ENCODE results near the gene SLC38A3. TPM values are rescaled to one million over a fixed set of nuclear protein-coding genes. Genes with fewer than 3 reads are reported as not detected.
A peak's percentile ranks its signal among the peaks of the same experiment; 100 is the strongest.

The SLC38A3 gene
- total RNA-seq, 1 donor from 2014 or later = 1.2 TPM

- H3K36me3 Mint-ChIP-seq (ENCODE audit: low read depth) = peaks cover under 1% of the 10 kb centered on the region
- H3K4me1 Mint-ChIP-seq (ENCODE audit: low read depth) = peaks cover 6% of the 10 kb centered on the region
- H3K9me3 Mint-ChIP-seq (ENCODE audit: low read depth) = no peaks in the 10 kb centered on the region
- no peak overlapping the region for H3K27ac Mint-ChIP-seq (ENCODE audit: unreplicated experiment)
- peak; percentile 89 for TF ChIP-seq CTCF (IDR thresholded peaks at IDR 0.05)
- no peaks in the 10 kb centered on the region for H3K27me3 Mint-ChIP-seq (ENCODE audit: low read depth)
- DNase-seq (ENCODE audit: low spot score) = no peak
- no peak overlapping the region for H3K4me3 Mint-ChIP-seq (ENCODE audit: unreplicated experiment)
Observed at GRCh38 chr3:50189274-50189673, 15.8 kb upstream of the SLC38A3 start.

- no peaks in the 10 kb centered on the region for H3K36me3 Mint-ChIP-seq (ENCODE audit: low read depth)
- no peak overlapping the region for H3K27ac Mint-ChIP-seq (ENCODE audit: unreplicated experiment)
- no peak for DNase-seq (ENCODE audit: low spot score)
- H3K4me3 Mint-ChIP-seq (ENCODE audit: unreplicated experiment) = no peak overlapping the region
- TF ChIP-seq CTCF (IDR thresholded peaks at IDR 0.05) = no peak
- no peaks in the 10 kb centered on the region for H3K9me3 Mint-ChIP-seq (ENCODE audit: low read depth)
- peaks cover 6% of the 10 kb centered on the region for H3K4me1 Mint-ChIP-seq (ENCODE audit: low read depth)
- H3K27me3 Mint-ChIP-seq (ENCODE audit: low read depth) = no peaks in the 10 kb centered on the region
Observed at GRCh38 chr3:50189989-50190388, 15.1 kb upstream of the SLC38A3 start.

GRCh38 chr3:50190936-50191660 lies 14.0 kb upstream of the SLC38A3 start, which contains the start of gene GNAT1:
Gene GNAT1 (plus strand): TSS chr3:50191610. CDS start chr3:50191726, 116 bp downstream.
- Mint-ChIP-seq H3K4me1 (ENCODE audit: low read depth) (peaks cover 6% of the 10 kb centered on the region), H3K4me3 (ENCODE audit: unreplicated experiment) (no peak within 1 kb of the TSS), H3K9me3 (ENCODE audit: low read depth) (no peaks in the 10 kb centered on the region), H3K36me3 (ENCODE audit: low read depth) (no peaks in the 10 kb centered on the region), H3K27me3 (ENCODE audit: low read depth) (no peaks in the 10 kb centered on the region), H3K27ac (ENCODE audit: unreplicated experiment) (no peak within 1 kb of the TSS)
- no peak for DNase-seq (ENCODE audit: low spot score)
- no peak for TF ChIP-seq CTCF (IDR thresholded peaks at IDR 0.05)

- Mint-ChIP-seq H3K27ac (ENCODE audit: unreplicated experiment) (no peak overlapping the region), H3K36me3 (ENCODE audit: low read depth) (no peaks in the 10 kb centered on the region), H3K9me3 (ENCODE audit: low read depth) (no peaks in the 10 kb centered on the region), H3K27me3 (ENCODE audit: low read depth) (no peaks in the 10 kb centered on the region), H3K4me1 (ENCODE audit: low read depth) (peaks cover 6% of the 10 kb centered on the region), H3K4me3 (ENCODE audit: unreplicated experiment) (no peak overlapping the region)
- no peak for DNase-seq (ENCODE audit: low spot score)
- TF ChIP-seq CTCF (IDR thresholded peaks at IDR 0.05) = no peak
Observed at GRCh38 chr3:50192124-50192523, 12.9 kb upstream of the SLC38A3 start.

GRCh38 chr3:50192689-50193141 lies 12.4 kb upstream of the SLC38A3 start:
- H3K27ac Mint-ChIP-seq (ENCODE audit: unreplicated experiment) = no peak overlapping the region
- no peak for DNase-seq (ENCODE audit: low spot score)
- peaks cover 6% of the 10 kb centered on the region for H3K4me1 Mint-ChIP-seq (ENCODE audit: low read depth)
- H3K4me3 Mint-ChIP-seq (ENCODE audit: unreplicated experiment) = no peak overlapping the region
- no peaks in the 10 kb centered on the region for H3K27me3 Mint-ChIP-seq (ENCODE audit: low read depth)
- peak; percentile 94 for TF ChIP-seq CTCF (IDR thresholded peaks at IDR 0.05)
- H3K9me3 Mint-ChIP-seq (ENCODE audit: low read depth) = no peaks in the 10 kb centered on the region
- H3K36me3 Mint-ChIP-seq (ENCODE audit: low read depth) = no peaks in the 10 kb centered on the region
